B cell (primary cell): ENCODE measurements around the gene NVL. TPM values are rescaled to one million over a fixed set of nuclear protein-coding genes. Genes with fewer than 3 reads are reported as not detected.

Experiments used
- ATAC-seq: fragments of 200-7000 bp; cut with Tn5 transposase; one replicate; pipeline ENCODE4 v1.10.0; 2021; ENCODE audit warnings: low read depth, mild to moderate bottlenecking, moderate number of reproducible peaks, moderate library complexity
- CTCF ChIA-PET: fragments of 350-600 bp; sonication (Branson Sonifier 250); formaldehyde crosslinking; loops from one replicate; lab custom pipeline; 2021; ENCODE audit warnings: antibody characterized with exemption, inconsistent platforms; lab: Charles Lee
- POLR2A ChIA-PET: fragments of 350-600 bp; sonication (Branson Sonifier 250); formaldehyde crosslinking; loops from one replicate; lab custom pipeline; 2021; ENCODE audit warnings: antibody characterized with exemption; lab: Charles Lee
- DNase-seq: peaks from one replicate; pipeline ENCODE4 v3.0.0; 2013
- H2AFZ ChIP-seq: 2 replicates; pipeline ENCODE4 v1.6.1; 2012; ENCODE audit warnings: mild to moderate bottlenecking, low read depth, low read length; ENCODE audit not compliant: insufficient read depth, poor library complexity, severe bottlenecking
- H3K27ac ChIP-seq, 2 donors: 1 replicate in 1 of 2; 2 replicates in 1 of 2; pipeline ENCODE4 v1.5.1; 2012 to 2013; ENCODE audit warnings: low read length in 2 of 2, mild to moderate bottlenecking in 2 of 2, moderate library complexity in 1 of 2
- H3K27me3 ChIP-seq, 4 experiments: fragments of 200-600 bp in 1 of 4; sonication (generic) in 1 of 4; replicated peaks in 1 of 4; 1 replicate in 2 of 4; 2 replicates in 2 of 4; pipeline versions ENCODE4 v1.6.1 to v1.7.0; 2013 to 2016; ENCODE audit warnings: low read length in 3 of 4, mild to moderate bottlenecking in 2 of 4, mixed read lengths in 1 of 4, moderate library complexity in 1 of 4; ENCODE audit not compliant: insufficient read depth in 4 of 4, control insufficient read depth in 3 of 4; ENCODE audit errors: control extremely low read depth in 1 of 4
- H3K36me3 ChIP-seq, 2 experiments: replicated peaks in 1 of 2; 1 replicate in 1 of 2; 2 replicates in 1 of 2; pipeline versions ENCODE4 v1.6.1 to v1.7.1; 2013; ENCODE audit warnings: low read length in 1 of 2; ENCODE audit not compliant: insufficient read depth in 2 of 2, control insufficient read depth in 1 of 2; ENCODE audit errors: control extremely low read depth in 1 of 2, extremely low read depth in 1 of 2
- H3K4me1 ChIP-seq, 2 donors: fragments of 200-600 bp in 1 of 2; sonication (generic) in 1 of 2; 1 replicate in 1 of 2; 2 replicates in 1 of 2; pipeline versions ENCODE4 v1.5.1 to v1.6.1; 2013 to 2017; ENCODE audit warnings: low read length in 2 of 2; ENCODE audit not compliant: control insufficient read depth in 2 of 2, insufficient read depth in 2 of 2
- H3K4me2 ChIP-seq: replicated peaks from 2 replicates; pipeline ENCODE3; 2012; ENCODE audit warnings: mild to moderate bottlenecking, low read depth, low read length; ENCODE audit not compliant: poor library complexity, severe bottlenecking
- H3K4me3 ChIP-seq, 5 experiments: fragments of 200-600 bp in 1 of 5; sonication (generic) in 1 of 5; 1 replicate in 3 of 5; 2 replicates in 2 of 5; pipeline versions ENCODE4 v1.5.1 to v1.7.0; 2011 to 2016; ENCODE audit warnings: low read length in 4 of 5, mild to moderate bottlenecking in 4 of 5, low read depth in 2 of 5, control low read depth in 1 of 5, moderate library complexity in 1 of 5; ENCODE audit not compliant: insufficient read depth in 1 of 5; ENCODE audit errors: control extremely low read depth in 1 of 5, extremely low read depth in 1 of 5
- H3K79me2 ChIP-seq: fragments of 200-600 bp; sonication (generic); one replicate; pipeline ENCODE4 v1.6.0; 2016; ENCODE audit warnings: low read length; ENCODE audit not compliant: control insufficient read depth, insufficient read depth
- H3K9ac ChIP-seq: fragments of 200-600 bp; sonication (generic); 2 replicates; pipeline ENCODE4 v1.6.1; 2017; ENCODE audit warnings: mild to moderate bottlenecking, low read length, moderate library complexity
- H3K9me3 ChIP-seq, 3 donors: one replicate each; pipeline versions ENCODE4 v1.6.1 to v1.7.1; 2013; ENCODE audit warnings: low read length in 2 of 3; ENCODE audit not compliant: control insufficient read depth in 2 of 3, insufficient read depth in 1 of 3; ENCODE audit errors: control extremely low read depth in 1 of 3
- H4K20me1 ChIP-seq: 2 replicates; pipeline ENCODE4 v1.6.0; 2012; ENCODE audit warnings: mild to moderate bottlenecking, low read length; ENCODE audit not compliant: insufficient read depth, control insufficient read depth, poor library complexity, severe bottlenecking
- H3K27ac Mint-ChIP-seq: one replicate; pipeline ENCODE4 v1.8.0; 2021; ENCODE audit warnings: mixed read lengths
- H3K27me3 Mint-ChIP-seq: one replicate; pipeline ENCODE4 v1.8.0; 2021; ENCODE audit warnings: mixed read lengths
- H3K4me1 Mint-ChIP-seq: one replicate; pipeline ENCODE4 v1.8.0; 2021; ENCODE audit warnings: mixed read lengths
- H3K4me3 Mint-ChIP-seq: one replicate; pipeline ENCODE4 v1.8.0; 2021; ENCODE audit warnings: mixed read lengths
- H3K9me3 Mint-ChIP-seq: one replicate; pipeline ENCODE4 v1.8.0; 2022; ENCODE audit warnings: mixed read lengths; ENCODE audit not compliant: insufficient read depth
- CTCF ChIP-seq: fragments of 200-600 bp; IDR thresholded peaks from one replicate; pipeline ENCODE4 v1.8.0; 2022; ENCODE audit warnings: antibody characterized with exemption, mild to moderate bottlenecking
- EZH2 ChIP-seq: IDR thresholded peaks from 2 replicates; pipeline ENCODE4 v1.6.1; 2012; ENCODE audit warnings: borderline replicate concordance, low read depth, mild to moderate bottlenecking, moderate library complexity, low read length; ENCODE audit not compliant: insufficient read depth, poor library complexity, severe bottlenecking
- WGBS: methylation state at CpG from one replicate; pipeline ENCODE4 v1.1.5; 2013; ENCODE audit warnings: missing lambda C conversion rate; ENCODE audit not compliant: insufficient coverage; 5-methylcytosine and 5-hydroxymethylcytosine counted together
- intact Hi-C: fragments of 100-400 bp; cut with micrococcal nuclease; formaldehyde crosslinking; loops from one replicate; pipeline ENCODE4 v1.10.0; 2022
- polyA plus RNA-seq: library from polyadenylated mRNA; depleted of rRNA; stranded (reverse); fragments of >200 nt; gene quantifications from 2 replicates; pipeline ENCODE4 v1.2.3, GENCODE V29; 2012
- total RNA-seq, 2 donors: library from RNA; stranded (reverse); fragments of 120-200 nt in 1 of 2; gene quantifications; 1 replicate in 1 of 2; 2 replicates in 1 of 2; pipeline versions ENCODE4 v1.2.3 to v1.2.4, GENCODE V29; 2013 to 2022

Gene NVL
- total and polyA plus RNA-seq, 2 donors (not counting 1 experiment from before 2014, with no cell fraction given), result 28.1 to 45.5 TPM

GRCh38 chr1:224198572-224198971 is 131.4 kb downstream of the NVL start:
- Histone ChIP-seq H3K4me3 (no peak overlapping the region), H3K4me1 (peaks cover 10 to 11% of the 10 kb centered on the region in 2 donors), H4K20me1 (no peaks in the 10 kb centered on the region), H3K4me2 (no peak overlapping the region), H3K9me3 (no peaks in the 10 kb centered on the region), H2AFZ (no peak overlapping the region), H3K27ac (no peak overlapping the region), H3K27me3 (no peaks in the 10 kb centered on the region), H3K9ac (no peak overlapping the region), H3K36me3 (peaks cover 11 to 14% of the 10 kb centered on the region in 2 experiments), H3K79me2 (peaks cover 15% of the 10 kb centered on the region)
- ATAC-seq (no peak), DNase-seq (no peak)
- 96% methylated on average over 2 of the region's 4 CpGs for WGBS
- Mint-ChIP-seq H3K27me3 (no peaks in the 10 kb centered on the region), H3K4me3 (no peak overlapping the region), H3K9me3 (no peaks in the 10 kb centered on the region), H3K4me1 (peaks cover 29% of the 10 kb centered on the region), H3K27ac (no peak overlapping the region)
- POLR2A ChIA-PET, result interaction anchor here (0.7 kb wide), 1 partner anchor 47 kb away, joined by 3 read pairs; no protein-coding TSS in a partner anchor
- CTCF ChIA-PET, result no interaction called here
- intact Hi-C loops, result no loop called here
- TF ChIP-seq CTCF (no peak), EZH2 (no peak)

DNA sequence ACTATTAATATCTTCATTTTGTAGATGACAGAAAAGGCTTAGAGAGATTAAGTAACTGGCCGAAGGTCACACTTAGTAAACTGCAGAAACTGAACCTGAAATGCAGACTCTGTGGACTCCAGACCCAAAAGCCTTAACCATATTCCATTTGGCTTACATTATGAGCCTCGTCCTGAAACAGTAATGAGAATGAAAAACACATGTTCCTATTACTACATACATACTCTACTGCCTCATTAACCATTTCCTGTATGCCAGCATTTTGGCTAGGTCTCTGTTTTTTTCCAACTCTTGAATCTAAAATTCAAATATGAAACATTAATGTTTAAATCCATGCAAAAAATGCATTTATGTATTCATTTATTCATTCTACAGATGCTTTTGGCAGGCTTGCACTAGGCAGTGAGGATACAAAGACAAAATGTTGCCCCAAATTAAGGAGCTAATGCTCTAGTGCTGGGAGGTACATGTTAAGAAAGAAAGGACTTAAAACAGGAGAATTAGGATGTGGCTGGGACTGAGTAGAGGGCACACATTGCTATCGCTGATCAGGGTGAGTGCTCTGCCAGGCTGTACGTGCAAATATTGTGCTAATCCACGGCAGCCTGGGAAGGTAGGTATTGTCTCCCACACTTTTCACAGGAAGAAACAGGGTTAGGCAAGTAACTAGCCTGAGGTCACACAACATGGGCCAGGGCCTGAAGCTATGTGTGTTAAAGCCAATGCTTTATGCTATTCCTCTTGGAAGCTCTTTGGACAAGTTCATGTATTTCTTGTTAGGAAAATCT is 133.0 kb downstream of the NVL start:
- Mint-ChIP-seq H3K4me3 (no peak overlapping the region), H3K9me3 (no peaks in the 10 kb centered on the region), H3K27ac (no peak overlapping the region), H3K27me3 (no peaks in the 10 kb centered on the region), H3K4me1 (peaks cover 28% of the 10 kb centered on the region)
- Histone ChIP-seq H3K79me2 (peaks cover 27% of the 10 kb centered on the region), H3K36me3 (peaks cover 11 to 25% of the 10 kb centered on the region in 2 experiments), H3K27ac (no peak overlapping the region), H3K4me3 (no peak overlapping the region), H3K9ac (no peak overlapping the region), H2AFZ (no peak overlapping the region), H3K27me3 (no peaks in the 10 kb centered on the region), H3K4me1 (peaks cover 0 to 7% of the 10 kb centered on the region in 2 donors), H4K20me1 (no peaks in the 10 kb centered on the region), H3K9me3 (no peaks in the 10 kb centered on the region), H3K4me2 (no peak overlapping the region)
- intact Hi-C loops, result no loop called here
- ChIA-PET POLR2A (interaction anchor here (0.6 kb wide), 1 partner anchor 24 kb away, joined by 4 read pairs; no protein-coding TSS in a partner anchor), CTCF (interaction anchor here (0.7 kb wide), 1 partner anchor 44 kb away, joined by 4 read pairs; no protein-coding TSS in a partner anchor)
- no peak for ATAC-seq
- WGBS, result 97% methylated on average over 4 of the region's 5 CpGs
- no peak for DNase-seq
- TF ChIP-seq EZH2, result no peak
- TF ChIP-seq CTCF, result no peak
